ENCODE data around the gene SPEF2. TPM values are rescaled to one million over a fixed set of nuclear protein-coding genes. Genes with fewer than 3 reads are reported as not detected.

The SPEF2 gene
- total RNA-seq, 1 experiment from 2014 or later: 0.15 TPM

DNA sequence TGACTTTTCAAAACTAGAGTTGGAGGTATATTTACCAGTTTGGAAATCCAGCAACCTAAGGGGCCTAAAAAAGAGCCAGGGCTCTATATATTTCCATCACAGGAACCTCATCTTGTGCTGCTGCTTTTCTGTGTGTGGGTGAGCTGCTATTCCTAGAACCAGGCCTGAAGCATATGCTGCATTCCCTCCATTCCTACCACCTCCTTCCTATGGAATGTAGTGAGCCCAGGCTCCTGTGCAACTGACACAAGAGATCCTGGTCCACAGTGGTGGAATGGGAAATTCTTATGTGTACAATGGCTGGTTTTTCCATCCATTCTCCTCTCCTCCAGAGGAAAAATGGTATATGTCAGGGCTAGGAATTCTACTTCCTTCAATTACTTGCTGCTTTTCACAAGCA lies 39.1 kb downstream of the SPEF2 start:
- ATAC-seq (peak; percentile 93), DNase-seq (ENCODE audit: low spot score) (no peak)
- Mint-ChIP-seq H3K27me3 (ENCODE audit: low read depth) (no peaks in the 10 kb centered on the region; the same call in 1 of the 2 replicates), H3K9me3 (no peaks in the 10 kb centered on the region), H3K4me1 (peaks cover 16% of the 10 kb centered on the region), H3K36me3 (no peaks in the 10 kb centered on the region), H3K27ac (no peak overlapping the region), H3K4me3 (no peak overlapping the region)
- ChIA-PET POLR2A (no interaction called here), CTCF (no interaction called here)
- TF ChIP-seq ZNF219 (CRISPR knock-in tag; IDR thresholded peaks at IDR 0.05; ENCODE audit: borderline replicate concordance) (no peak), MXD4 (CRISPR knock-in tag; IDR thresholded peaks at IDR 0.05; ENCODE audit: borderline replicate concordance) (no peak), NR2C2 (CRISPR knock-in tag; IDR thresholded peaks at IDR 0.05) (no peak), NR3C1 (CRISPR knock-in tag; conservative IDR thresholded peaks at IDR 0.05; ENCODE audit: low read depth) (no peak), ZNF671 (CRISPR knock-in tag; IDR thresholded peaks at IDR 0.05) (no peak), GABPB1 (CRISPR knock-in tag; IDR thresholded peaks at IDR 0.05) (no peak), ZBTB21 (CRISPR knock-in tag; IDR thresholded peaks at IDR 0.05; ENCODE audit: borderline replicate concordance) (no peak), GTF2I (CRISPR knock-in tag; conservative IDR thresholded peaks at IDR 0.05) (no peak), ATF1 (CRISPR knock-in tag; IDR thresholded peaks at IDR 0.05) (no peak), TEAD1 (CRISPR knock-in tag; IDR thresholded peaks at IDR 0.05) (no peak), IRF2 (CRISPR knock-in tag; IDR thresholded peaks at IDR 0.05; ENCODE audit: borderline replicate concordance, low read depth) (no peak), ZNF423 (CRISPR knock-in tag; IDR thresholded peaks at IDR 0.05) (no peak)
- TF ChIP-seq, protein P1, sequence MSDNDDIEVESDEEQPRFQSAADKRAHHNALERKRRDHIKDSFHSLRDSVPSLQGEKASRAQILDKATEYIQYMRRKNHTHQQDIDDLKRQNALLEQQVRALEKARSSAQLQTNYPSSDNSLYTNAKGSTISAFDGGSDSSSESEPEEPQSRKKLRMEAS (CRISPR knock-in tag; IDR thresholded peaks at IDR 0.05): no peak
- TF ChIP-seq, protein P2, sequence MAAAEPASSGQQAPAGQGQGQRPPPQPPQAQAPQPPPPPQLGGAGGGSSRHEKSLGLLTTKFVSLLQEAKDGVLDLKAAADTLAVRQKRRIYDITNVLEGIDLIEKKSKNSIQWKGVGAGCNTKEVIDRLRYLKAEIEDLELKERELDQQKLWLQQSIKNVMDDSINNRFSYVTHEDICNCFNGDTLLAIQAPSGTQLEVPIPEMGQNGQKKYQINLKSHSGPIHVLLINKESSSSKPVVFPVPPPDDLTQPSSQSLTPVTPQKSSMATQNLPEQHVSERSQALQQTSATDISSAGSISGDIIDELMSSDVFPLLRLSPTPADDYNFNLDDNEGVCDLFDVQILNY (CRISPR knock-in tag; IDR thresholded peaks at IDR 0.05): no peak
- TF ChIP-seq, protein P3, sequence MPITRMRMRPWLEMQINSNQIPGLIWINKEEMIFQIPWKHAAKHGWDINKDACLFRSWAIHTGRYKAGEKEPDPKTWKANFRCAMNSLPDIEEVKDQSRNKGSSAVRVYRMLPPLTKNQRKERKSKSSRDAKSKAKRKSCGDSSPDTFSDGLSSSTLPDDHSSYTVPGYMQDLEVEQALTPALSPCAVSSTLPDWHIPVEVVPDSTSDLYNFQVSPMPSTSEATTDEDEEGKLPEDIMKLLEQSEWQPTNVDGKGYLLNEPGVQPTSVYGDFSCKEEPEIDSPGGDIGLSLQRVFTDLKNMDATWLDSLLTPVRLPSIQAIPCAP (CRISPR knock-in tag; IDR thresholded peaks at IDR 0.05): no peak
- TF ChIP-seq, protein P4, sequence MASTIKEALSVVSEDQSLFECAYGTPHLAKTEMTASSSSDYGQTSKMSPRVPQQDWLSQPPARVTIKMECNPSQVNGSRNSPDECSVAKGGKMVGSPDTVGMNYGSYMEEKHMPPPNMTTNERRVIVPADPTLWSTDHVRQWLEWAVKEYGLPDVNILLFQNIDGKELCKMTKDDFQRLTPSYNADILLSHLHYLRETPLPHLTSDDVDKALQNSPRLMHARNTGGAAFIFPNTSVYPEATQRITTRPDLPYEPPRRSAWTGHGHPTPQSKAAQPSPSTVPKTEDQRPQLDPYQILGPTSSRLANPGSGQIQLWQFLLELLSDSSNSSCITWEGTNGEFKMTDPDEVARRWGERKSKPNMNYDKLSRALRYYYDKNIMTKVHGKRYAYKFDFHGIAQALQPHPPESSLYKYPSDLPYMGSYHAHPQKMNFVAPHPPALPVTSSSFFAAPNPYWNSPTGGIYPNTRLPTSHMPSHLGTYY (CRISPR knock-in tag; IDR thresholded peaks at IDR 0.05): no peak

DNA sequence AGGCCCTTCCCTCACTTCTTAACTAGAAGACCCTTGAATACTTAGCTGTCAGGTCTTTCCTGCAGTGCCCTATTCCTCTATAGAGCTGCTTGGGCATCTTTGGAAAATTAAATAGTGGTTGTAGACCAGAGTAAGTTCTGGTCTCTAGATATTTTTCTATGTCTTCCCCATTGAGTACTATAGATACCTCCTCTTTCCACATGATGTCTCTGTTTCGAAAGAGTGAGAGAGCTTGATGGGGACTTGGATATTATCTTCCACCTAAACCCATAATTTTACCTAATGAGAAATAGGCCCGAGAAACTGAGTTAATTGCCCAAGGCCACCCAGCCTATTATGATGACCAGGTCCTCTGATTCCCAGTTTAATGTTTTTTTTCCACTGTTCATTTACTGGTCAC lies 40.2 kb downstream of the SPEF2 start:
- TF ChIP-seq CREM (CRISPR knock-in tag; IDR thresholded peaks at IDR 0.05): no peak
- TF ChIP-seq ZNF138 (CRISPR knock-in tag; conservative IDR thresholded peaks at IDR 0.05): no peak
- TF ChIP-seq NFYB (CRISPR knock-in tag; conservative IDR thresholded peaks at IDR 0.05; ENCODE audit: low read depth): no peak
- no peak for TF ChIP-seq MYBL2 (CRISPR knock-in tag; IDR thresholded peaks at IDR 0.05)
- TF ChIP-seq, protein P5, sequence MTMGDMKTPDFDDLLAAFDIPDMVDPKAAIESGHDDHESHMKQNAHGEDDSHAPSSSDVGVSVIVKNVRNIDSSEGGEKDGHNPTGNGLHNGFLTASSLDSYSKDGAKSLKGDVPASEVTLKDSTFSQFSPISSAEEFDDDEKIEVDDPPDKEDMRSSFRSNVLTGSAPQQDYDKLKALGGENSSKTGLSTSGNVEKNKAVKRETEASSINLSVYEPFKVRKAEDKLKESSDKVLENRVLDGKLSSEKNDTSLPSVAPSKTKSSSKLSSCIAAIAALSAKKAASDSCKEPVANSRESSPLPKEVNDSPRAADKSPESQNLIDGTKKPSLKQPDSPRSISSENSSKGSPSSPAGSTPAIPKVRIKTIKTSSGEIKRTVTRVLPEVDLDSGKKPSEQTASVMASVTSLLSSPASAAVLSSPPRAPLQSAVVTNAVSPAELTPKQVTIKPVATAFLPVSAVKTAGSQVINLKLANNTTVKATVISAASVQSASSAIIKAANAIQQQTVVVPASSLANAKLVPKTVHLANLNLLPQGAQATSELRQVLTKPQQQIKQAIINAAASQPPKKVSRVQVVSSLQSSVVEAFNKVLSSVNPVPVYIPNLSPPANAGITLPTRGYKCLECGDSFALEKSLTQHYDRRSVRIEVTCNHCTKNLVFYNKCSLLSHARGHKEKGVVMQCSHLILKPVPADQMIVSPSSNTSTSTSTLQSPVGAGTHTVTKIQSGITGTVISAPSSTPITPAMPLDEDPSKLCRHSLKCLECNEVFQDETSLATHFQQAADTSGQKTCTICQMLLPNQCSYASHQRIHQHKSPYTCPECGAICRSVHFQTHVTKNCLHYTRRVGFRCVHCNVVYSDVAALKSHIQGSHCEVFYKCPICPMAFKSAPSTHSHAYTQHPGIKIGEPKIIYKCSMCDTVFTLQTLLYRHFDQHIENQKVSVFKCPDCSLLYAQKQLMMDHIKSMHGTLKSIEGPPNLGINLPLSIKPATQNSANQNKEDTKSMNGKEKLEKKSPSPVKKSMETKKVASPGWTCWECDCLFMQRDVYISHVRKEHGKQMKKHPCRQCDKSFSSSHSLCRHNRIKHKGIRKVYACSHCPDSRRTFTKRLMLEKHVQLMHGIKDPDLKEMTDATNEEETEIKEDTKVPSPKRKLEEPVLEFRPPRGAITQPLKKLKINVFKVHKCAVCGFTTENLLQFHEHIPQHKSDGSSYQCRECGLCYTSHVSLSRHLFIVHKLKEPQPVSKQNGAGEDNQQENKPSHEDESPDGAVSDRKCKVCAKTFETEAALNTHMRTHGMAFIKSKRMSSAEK (CRISPR knock-in tag; IDR thresholded peaks at IDR 0.05; ENCODE audit: borderline replicate concordance): no peak
- TF ChIP-seq HMGA2 (CRISPR knock-in tag; IDR thresholded peaks at IDR 0.05): no peak
- no peak for TF ChIP-seq EMX1 (CRISPR knock-in tag; IDR thresholded peaks at IDR 0.05)
- TF ChIP-seq, protein P6, sequence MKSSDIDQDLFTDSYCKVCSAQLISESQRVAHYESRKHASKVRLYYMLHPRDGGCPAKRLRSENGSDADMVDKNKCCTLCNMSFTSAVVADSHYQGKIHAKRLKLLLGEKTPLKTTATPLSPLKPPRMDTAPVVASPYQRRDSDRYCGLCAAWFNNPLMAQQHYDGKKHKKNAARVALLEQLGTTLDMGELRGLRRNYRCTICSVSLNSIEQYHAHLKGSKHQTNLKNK (CRISPR knock-in tag; IDR thresholded peaks at IDR 0.05): no peak
- TF ChIP-seq, protein P1 (CRISPR knock-in tag; IDR thresholded peaks at IDR 0.05): no peak
- no peak for TF ChIP-seq CREB1 (CRISPR knock-in tag; IDR thresholded peaks at IDR 0.05)
- no peak for TF ChIP-seq ZNF121 (CRISPR knock-in tag; IDR thresholded peaks at IDR 0.05)
- TF ChIP-seq, protein P7, sequence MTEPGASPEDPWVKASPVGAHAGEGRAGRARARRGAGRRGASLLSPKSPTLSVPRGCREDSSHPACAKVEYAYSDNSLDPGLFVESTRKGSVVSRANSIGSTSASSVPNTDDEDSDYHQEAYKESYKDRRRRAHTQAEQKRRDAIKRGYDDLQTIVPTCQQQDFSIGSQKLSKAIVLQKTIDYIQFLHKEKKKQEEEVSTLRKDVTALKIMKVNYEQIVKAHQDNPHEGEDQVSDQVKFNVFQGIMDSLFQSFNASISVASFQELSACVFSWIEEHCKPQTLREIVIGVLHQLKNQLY (CRISPR knock-in tag; IDR thresholded peaks at IDR 0.05): no peak
- no peak for TF ChIP-seq CBFB (CRISPR knock-in tag; IDR thresholded peaks at IDR 0.05; ENCODE audit: low read depth)
- TF ChIP-seq NR3C1 (CRISPR knock-in tag; conservative IDR thresholded peaks at IDR 0.05; ENCODE audit: low read depth): no peak
- CTCF ChIA-PET: no interaction called here
- POLR2A ChIA-PET: no interaction called here

More for the DNA sequence above, 40.2 kb downstream of the SPEF2 start:
- Mint-ChIP-seq H3K27ac (no peak overlapping the region), H3K4me1 (peaks cover 16% of the 10 kb centered on the region), H3K27me3 (ENCODE audit: low read depth) (no peaks in the 10 kb centered on the region; the same call in 1 of the 2 replicates), H3K4me3 (no peak overlapping the region), H3K9me3 (no peaks in the 10 kb centered on the region), H3K36me3 (no peaks in the 10 kb centered on the region)
- ATAC-seq (no peak), DNase-seq (ENCODE audit: low spot score) (no peak)
